K562 (cell line): ENCODE results near the gene PTPRZ1. TPM values are rescaled to one million over a fixed set of nuclear protein-coding genes. Genes with fewer than 3 reads are reported as not detected.

ENCODE experiments used
- ATAC-seq: fragments of 200-7000 bp; cut with Tn5 transposase; 3 replicates; pipeline ENCODE4 v1.9.1; 2020; ENCODE audit warnings: moderate library complexity
- BruUV-seq: library from RNA; stranded (reverse); fragments of 400-500 nt; replicated peaks from 2 replicates; lab custom pipeline; 2021; lab: Mats Ljungman, UMichigan
- CTCF ChIA-PET: fragments of 300-600 bp; formaldehyde crosslinking; extraction: SDS; loops from one replicate; lab custom pipeline; 2021; ENCODE audit warnings: low intra/inter-chr PET ratio; lab: Yijun Ruan, JAX
- POLR2A ChIA-PET: fragments of 300-600, 350-650 bp; sonication (Branson Sonifier 250); formaldehyde crosslinking; extraction: SDS; loops from one replicate; lab custom pipeline; 2021; ENCODE audit warnings: antibody characterized with exemption, inconsistent platforms; lab: Yijun Ruan, JAX
- DNase-seq, 4 experiments: peaks; one replicate each; pipeline versions ENCODE4 v3.0.0 to v3.0.0-alpha.2; 2011 to 2018; ENCODE audit warnings: low spot score in 3 of 4, mixed read lengths in 3 of 4; ENCODE audit errors: extremely low read depth in 1 of 4
- FAIRE-seq: peaks from 2 replicates; lab custom pipeline; 2011; peaks lifted over from hg19 to GRCh38; lab: Jason Lieb, UNC
- H2AFZ ChIP-seq: 2 replicates; pipeline ENCODE4 v1.6.0; 2011; ENCODE audit warnings: low read depth, low read length, control low read depth, inconsistent platforms
- H3K27ac ChIP-seq: fragments of 200-600 bp; 3 replicates; pipeline ENCODE4 v1.8.0; 2011; ENCODE audit warnings: low read depth, mild to moderate bottlenecking, control low read depth, inconsistent platforms, low read length, moderate library complexity, mixed read lengths; ENCODE audit errors: extremely low read depth
- H3K27me3 ChIP-seq, 2 experiments: fragments of 300-600 bp in 1 of 2; 2 replicates in 1 of 2; 3 replicates in 1 of 2; pipeline versions ENCODE4 v1.6.0 to v1.8.0; 2011; ENCODE audit warnings: inconsistent platforms in 2 of 2, low read length in 2 of 2, mild to moderate bottlenecking in 1 of 2, mixed read lengths in 1 of 2, moderate library complexity in 1 of 2; ENCODE audit not compliant: control insufficient read depth in 2 of 2, insufficient read depth in 2 of 2
- H3K36me3 ChIP-seq: fragments of 300-600 bp; 3 replicates; pipeline ENCODE4 v1.8.0; 2011; ENCODE audit warnings: mild to moderate bottlenecking, low read length, inconsistent platforms; ENCODE audit not compliant: control insufficient read depth, insufficient read depth
- H3K4me1 ChIP-seq, 2 experiments: fragments of 200-600 bp in 1 of 2; replicated peaks in 1 of 2; 2 replicates in 1 of 2; 3 replicates in 1 of 2; pipeline versions ENCODE4 v1.5.1 to v1.8.0; 2011; ENCODE audit warnings: inconsistent platforms in 2 of 2, low read length in 2 of 2, mild to moderate bottlenecking in 1 of 2, mixed read lengths in 1 of 2, moderate library complexity in 1 of 2; ENCODE audit not compliant: control insufficient read depth in 2 of 2, insufficient read depth in 2 of 2
- H3K4me2 ChIP-seq: 2 replicates; pipeline ENCODE4 v1.6.1; 2011; ENCODE audit warnings: low read length, control low read depth, inconsistent platforms, mixed read lengths; ENCODE audit not compliant: insufficient read depth
- H3K4me3 ChIP-seq: fragments of 200-600 bp; sonication (generic), shearing (Covaris generic); 2 replicates; pipeline ENCODE4 v1.5.1; 2016; ENCODE audit warnings: control low read depth, inconsistent platforms
- H3K79me2 ChIP-seq: fragments of 200-600 bp; 3 replicates; pipeline ENCODE4 v1.8.0; 2011; ENCODE audit warnings: low read length, inconsistent platforms; ENCODE audit not compliant: control insufficient read depth, insufficient read depth
- H3K9ac ChIP-seq, 2 experiments: 2 replicates each; pipeline versions ENCODE4 v1.6.0 to v1.6.1; 2011; ENCODE audit warnings: low read depth in 2 of 2, low read length in 2 of 2, control low read depth in 1 of 2, inconsistent platforms in 1 of 2, mild to moderate bottlenecking in 1 of 2, mixed read lengths in 1 of 2; ENCODE audit not compliant: insufficient read depth in 1 of 2
- H3K9me1 ChIP-seq: one replicate; pipeline ENCODE4 v1.6.0; 2011; ENCODE audit warnings: inconsistent platforms, mild to moderate bottlenecking, low read length, moderate library complexity; ENCODE audit not compliant: control insufficient read depth, insufficient read depth
- H3K9me3 ChIP-seq: replicated peaks from 2 replicates; pipeline ENCODE4 v1.5.1; 2011; ENCODE audit warnings: low read depth, low read length, inconsistent platforms; ENCODE audit not compliant: control insufficient read depth, insufficient read depth
- H4K20me1 ChIP-seq: replicated peaks from 2 replicates; pipeline ENCODE4 v1.6.1; 2011; ENCODE audit warnings: low read length, inconsistent platforms, mixed read lengths; ENCODE audit not compliant: control insufficient read depth, insufficient read depth
- BRF1 ChIP-seq: IDR thresholded peaks from 3 replicates; pipeline ENCODE4 v1.6.1; 2011; ENCODE audit warnings: borderline replicate concordance, mild to moderate bottlenecking; ENCODE audit not compliant: insufficient read length; ENCODE audit errors: extremely low read depth
- EP300 ChIP-seq: IDR thresholded peaks from 2 replicates; pipeline ENCODE4 v1.6.1; 2012; ENCODE audit warnings: low read length, improper control_type of control experiment
- EZH2 ChIP-seq: IDR thresholded peaks from 2 replicates; pipeline ENCODE4 v1.6.1; 2012; ENCODE audit warnings: low read depth, mild to moderate bottlenecking, inconsistent platforms, low read length, borderline replicate concordance
- FIP1L1 ChIP-seq: fragments of 200-400 bp; formaldehyde crosslinking; IDR thresholded peaks from 2 replicates; pipeline ENCODE4 v1.6.1; 2018; ENCODE audit warnings: mild to moderate bottlenecking, low read depth, low read length; ENCODE audit not compliant: poor library complexity, severe bottlenecking
- FOXP1 ChIP-seq: sonication (generic); formaldehyde crosslinking; IDR thresholded peaks from 2 replicates; pipeline ENCODE4 v1.8.0; 2022; ENCODE audit warnings: mild to moderate bottlenecking, missing genetic modification reagents
- MBD2 ChIP-seq: sonication (generic); IDR thresholded peaks from 2 replicates; pipeline ENCODE4 v1.6.1; 2016; ENCODE audit warnings: low read depth, borderline replicate concordance
- MNT ChIP-seq, 2 experiments: fragments of 450-650 bp; conservative IDR thresholded peaks; 2 replicates each; pipeline ENCODE4 v1.6.1; 2017; ENCODE audit warnings: mild to moderate bottlenecking in 2 of 2, moderate library complexity in 2 of 2
- RFX1 ChIP-seq: fragments of 450-650 bp; IDR thresholded peaks from 2 replicates; pipeline ENCODE4 v1.6.1; 2016; ENCODE audit warnings: mild to moderate bottlenecking, moderate library complexity
- TEAD1 ChIP-seq, 2 experiments: fragments of 450-650 bp in 1 of 2; sonication (generic) in 1 of 2; formaldehyde crosslinking; IDR thresholded peaks; 2 replicates each; pipeline versions ENCODE4 v1.4.0 to v1.8.0; 2020 to 2022; ENCODE audit warnings: mild to moderate bottlenecking in 2 of 2, missing genetic modification reagents in 1 of 2
- THAP12 ChIP-seq: fragments of 250-450 bp; sonication (Bioruptor Pico); IDR thresholded peaks from 2 replicates; pipeline ENCODE4 v1.9.0; 2021; ENCODE audit warnings: mild to moderate bottlenecking, inconsistent platforms
- WGBS: fragments of 100-300 bp; shearing (Covaris generic); methylation state at CpG from one replicate; pipeline ENCODE4 v1.1.6; 2016; ENCODE audit warnings: low coverage, mixed read lengths; ENCODE audit not compliant: insufficient coverage; ENCODE audit errors: missing lambda C conversion rate; 5-methylcytosine and 5-hydroxymethylcytosine counted together
- in situ Hi-C: fragments of 300-500 bp; cut with MboI; formaldehyde crosslinking; loops from 4 replicates; pipeline ENCODE4 v1.15.0; 2018; ENCODE audit warnings: inconsistent platforms, mixed read lengths
- intact Hi-C: fragments of 100-400 bp; cut with micrococcal nuclease; formaldehyde crosslinking; loops from 2 replicates; pipeline ENCODE4 v1.14.2; 2022
- polyA plus RNA-seq, 8 experiments: library from polyadenylated mRNA; depleted of rRNA in 4 of 8; stranded (reverse) in 5 of 8; unstranded in 3 of 8; fragments of >200 nt; fragmentation: Nextera tagmentation in 2 of 8; fragmentation: Illumina TruSeq in 1 of 8; extraction: Ambion mirVana in 2 of 8; extraction: Trizol in 1 of 8; gene quantifications; 2 replicates each; pipeline versions ENCODE4 v1.2.1 to v1.2.3, GENCODE V29; 2011 to 2014; ENCODE audit warnings: inconsistent platforms in 1 of 8, missing spikeins in 1 of 8
- total RNA-seq, 7 experiments: library from RNA; depleted of rRNA in 6 of 7; stranded (reverse); fragments of >200 nt in 6 of 7; fragmentation: Illumina TruSeq in 2 of 7; extraction: Trizol in 2 of 7; gene quantifications; 2 replicates each; pipeline versions ENCODE4 v1.2.1 to v1.2.3, GENCODE V29; 2011 to 2021; ENCODE audit warnings: low replicate concordance in 1 of 7

The PTPRZ1 gene
- total and polyA plus RNA-seq, 9 of the 15 experiments (the other 6 are each of a cell fraction or from before 2014, with no cell fraction given), result 0.04 TPM; not detected in 7

GRCh38 chr7:121878918-121879464 lies 6.0 kb downstream of the PTPRZ1 start:
- H3K9me3 ChIP-seq, result no peaks in the 10 kb centered on the region
- no peak overlapping the region for H3K4me3 ChIP-seq
- FAIRE-seq (no peak), ATAC-seq (no peak), DNase-seq (no peak)
- no peaks in the 10 kb centered on the region for H3K79me2 ChIP-seq
- no peaks in the 10 kb centered on the region for H3K27me3 ChIP-seq
- H4K20me1 ChIP-seq, result no peaks in the 10 kb centered on the region
- POLR2A ChIA-PET, result no interaction called here
- intact Hi-C loops (no loop called here), in situ Hi-C loops (no loop called here)
- no peak overlapping the region for H2AFZ ChIP-seq
- H3K36me3 ChIP-seq, result no peaks in the 10 kb centered on the region
- no peak for TF ChIP-seq FOXP1 (CRISPR knock-in tag)
- no peak for TF ChIP-seq EZH2
- no peak for TF ChIP-seq FIP1L1
- no peak for TF ChIP-seq RFX1
- TF ChIP-seq MNT (conservative IDR thresholded peaks at IDR 0.05), result no peak
- no peak for TF ChIP-seq THAP12
- TF ChIP-seq TEAD1 (CRISPR knock-in tag; IDR thresholded peaks at IDR 0.05), result no peak
- TF ChIP-seq EP300, result no peak
- no peak for TF ChIP-seq MBD2
- TF ChIP-seq BRF1, result no peak
- TF ChIP-seq, all 486 proteins: peak for 0
- no TSS peak for BruUV-seq
- H3K4me2 ChIP-seq, result no peak overlapping the region
- no peak overlapping the region for H3K9ac ChIP-seq
- H3K9me1 ChIP-seq, result no peaks in the 10 kb centered on the region
- CTCF ChIA-PET, result no interaction called here
- H3K27ac ChIP-seq, result no peak overlapping the region
- H3K4me1 ChIP-seq, result no peaks in the 10 kb centered on the region
- WGBS, result 0% methylated on average over 5 of the region's 5 CpGs
